Measurements from ENCODE around the gene BARX2.

DNA sequence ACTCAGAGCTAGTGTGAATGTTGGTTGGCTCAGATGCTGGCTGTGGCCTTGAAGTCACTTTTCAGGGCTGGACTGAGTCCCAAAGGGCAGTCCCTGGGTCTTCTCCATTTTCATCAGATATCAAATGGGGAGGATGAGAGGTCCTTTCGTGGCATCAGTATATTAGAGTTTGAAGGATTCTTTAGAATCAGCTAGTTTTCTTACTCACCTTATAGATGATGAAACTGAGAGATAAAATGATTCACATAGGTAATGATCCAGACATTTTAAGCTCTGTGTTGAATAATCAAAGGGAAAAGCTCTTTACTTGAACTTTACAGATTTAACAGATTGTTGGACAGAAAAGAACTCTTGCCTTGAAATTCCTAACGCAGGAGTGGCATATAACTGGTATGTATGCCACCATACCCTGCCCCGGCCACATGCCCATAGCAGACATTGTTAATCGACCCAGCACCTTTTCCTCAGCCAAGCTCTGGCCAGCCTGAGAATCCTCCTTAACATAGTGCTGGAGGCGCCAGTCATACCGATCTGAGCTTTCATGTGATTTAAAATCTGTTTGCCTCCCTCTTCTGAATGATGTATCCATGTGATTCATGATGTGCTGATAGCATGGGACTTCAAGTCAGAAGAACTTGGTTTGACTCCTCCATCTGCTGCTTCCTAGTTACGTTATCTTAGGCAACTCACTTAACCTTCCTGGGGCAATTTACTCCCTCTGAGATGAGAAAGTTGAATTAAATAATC, 60.0 kb downstream of the BARX2 start:
- no peak for TF ChIP-seq POLR2A (IDR thresholded peaks at IDR 0.05)
- TF ChIP-seq, protein P1, sequence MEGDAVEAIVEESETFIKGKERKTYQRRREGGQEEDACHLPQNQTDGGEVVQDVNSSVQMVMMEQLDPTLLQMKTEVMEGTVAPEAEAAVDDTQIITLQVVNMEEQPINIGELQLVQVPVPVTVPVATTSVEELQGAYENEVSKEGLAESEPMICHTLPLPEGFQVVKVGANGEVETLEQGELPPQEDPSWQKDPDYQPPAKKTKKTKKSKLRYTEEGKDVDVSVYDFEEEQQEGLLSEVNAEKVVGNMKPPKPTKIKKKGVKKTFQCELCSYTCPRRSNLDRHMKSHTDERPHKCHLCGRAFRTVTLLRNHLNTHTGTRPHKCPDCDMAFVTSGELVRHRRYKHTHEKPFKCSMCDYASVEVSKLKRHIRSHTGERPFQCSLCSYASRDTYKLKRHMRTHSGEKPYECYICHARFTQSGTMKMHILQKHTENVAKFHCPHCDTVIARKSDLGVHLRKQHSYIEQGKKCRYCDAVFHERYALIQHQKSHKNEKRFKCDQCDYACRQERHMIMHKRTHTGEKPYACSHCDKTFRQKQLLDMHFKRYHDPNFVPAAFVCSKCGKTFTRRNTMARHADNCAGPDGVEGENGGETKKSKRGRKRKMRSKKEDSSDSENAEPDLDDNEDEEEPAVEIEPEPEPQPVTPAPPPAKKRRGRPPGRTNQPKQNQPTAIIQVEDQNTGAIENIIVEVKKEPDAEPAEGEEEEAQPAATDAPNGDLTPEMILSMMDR (IDR thresholded peaks at IDR 0.05) = no peak

All from tibial nerve (tissue), 3 donors.